Measurements from ENCODE around the gene CASR.

The CASR gene

DNA sequence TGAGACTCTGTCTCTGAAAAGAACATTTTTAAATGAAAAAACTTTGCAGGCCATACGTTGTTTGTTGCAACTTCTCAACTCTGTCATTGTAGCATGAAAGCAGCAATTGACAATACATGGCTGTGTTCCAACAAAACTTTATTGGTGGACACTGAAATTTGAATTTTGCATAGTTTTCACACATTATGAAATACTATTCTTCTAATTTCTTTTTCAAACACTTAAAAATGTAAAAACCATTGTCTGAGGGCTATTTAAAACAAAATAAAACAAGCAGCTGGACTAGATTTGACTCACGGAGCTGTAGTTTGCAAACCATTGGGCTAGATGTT is 123.1 kb downstream of the CASR start:
- no peak for DNase-seq (ENCODE audit: low spot score)

DNA sequence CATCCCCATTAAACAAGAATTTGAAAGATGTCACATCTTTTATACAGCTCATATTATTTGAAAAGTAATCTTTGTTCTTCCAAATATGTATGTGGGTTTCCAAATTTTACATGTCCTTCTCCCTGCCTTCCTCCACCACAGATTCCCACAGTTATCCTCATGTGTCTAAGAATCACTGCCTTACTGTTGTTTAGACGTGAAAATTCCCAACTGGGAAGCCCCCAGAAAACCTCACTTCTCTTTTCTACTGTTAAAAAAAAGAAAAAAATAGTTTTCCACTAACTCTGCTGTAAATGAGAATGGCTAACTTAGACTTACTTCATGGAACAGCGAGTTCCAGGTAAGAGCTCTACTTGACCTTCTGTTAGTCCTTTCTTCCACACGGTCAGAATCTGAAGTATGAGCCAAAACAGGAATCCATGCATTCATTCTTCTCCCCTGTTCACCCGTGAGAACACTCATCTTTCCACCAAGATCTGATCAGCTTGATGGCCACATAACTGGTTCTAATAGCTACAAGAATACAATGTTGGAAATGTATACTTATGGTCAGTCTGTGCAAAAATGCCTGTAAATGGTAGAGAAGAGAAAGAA is 123.7 kb downstream of the CASR start:
- DNase-seq (ENCODE audit: low spot score): no peak

DNA sequence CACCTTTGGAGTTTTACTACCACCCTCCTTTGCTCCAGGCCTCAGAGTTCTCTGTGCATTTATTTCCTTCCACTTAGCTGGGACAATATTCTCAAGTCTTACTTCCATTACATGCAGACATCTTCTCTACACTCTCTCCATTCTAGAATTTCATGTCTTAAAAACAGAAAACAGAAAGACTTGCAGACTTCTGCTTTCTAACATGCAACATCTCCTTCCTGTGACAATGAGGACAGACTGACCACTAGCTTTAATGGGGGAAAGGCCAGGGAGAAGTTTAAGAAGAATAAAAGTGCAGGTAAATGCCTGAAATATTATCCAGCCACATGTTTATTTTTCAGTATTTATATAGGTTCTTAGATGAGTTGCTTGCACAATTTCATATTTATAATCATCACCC is 124.5 kb downstream of the CASR start:
- no peak for DNase-seq (ENCODE audit: low spot score)

DNA sequence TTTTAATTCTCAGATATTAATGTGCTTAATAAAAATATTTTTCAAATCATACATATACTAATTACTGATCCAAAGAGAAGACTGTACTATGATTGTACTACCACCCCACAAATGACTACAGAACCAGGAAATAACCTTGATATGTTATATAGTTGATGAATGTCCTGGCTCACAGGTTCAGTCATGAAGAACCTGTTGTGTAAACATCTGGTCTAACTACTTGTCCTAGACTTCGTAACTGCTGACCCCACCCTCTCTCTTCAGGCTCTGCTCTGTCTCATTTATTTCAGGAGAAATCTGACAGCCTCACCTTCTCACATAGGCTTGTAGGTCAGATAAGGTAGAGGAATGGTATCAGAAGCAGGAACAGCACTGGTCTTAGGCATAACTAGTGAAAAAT is 126.9 kb downstream of the CASR start:
- DNase-seq (ENCODE audit: low spot score): no peak

DNA sequence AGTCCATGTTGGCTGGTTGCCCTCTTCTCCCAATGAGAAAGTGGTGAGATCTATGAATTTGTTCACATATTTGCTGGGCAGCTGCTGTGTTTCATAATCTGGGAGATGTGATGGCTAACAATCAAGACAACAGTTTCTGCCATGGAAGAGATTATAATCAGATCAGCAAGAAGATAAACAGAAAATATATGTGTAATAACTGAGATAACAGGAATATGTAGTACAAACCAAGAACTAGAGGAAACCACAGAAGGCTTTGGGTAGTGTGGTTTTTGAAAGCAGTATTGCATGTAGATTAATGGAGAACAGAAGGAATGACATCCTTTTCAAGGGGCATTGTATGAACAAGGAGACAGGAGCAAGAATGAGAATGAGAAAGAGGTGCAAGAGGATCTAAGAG is 129.4 kb downstream of the CASR start:
- no peak for DNase-seq (ENCODE audit: low spot score)

DNA sequence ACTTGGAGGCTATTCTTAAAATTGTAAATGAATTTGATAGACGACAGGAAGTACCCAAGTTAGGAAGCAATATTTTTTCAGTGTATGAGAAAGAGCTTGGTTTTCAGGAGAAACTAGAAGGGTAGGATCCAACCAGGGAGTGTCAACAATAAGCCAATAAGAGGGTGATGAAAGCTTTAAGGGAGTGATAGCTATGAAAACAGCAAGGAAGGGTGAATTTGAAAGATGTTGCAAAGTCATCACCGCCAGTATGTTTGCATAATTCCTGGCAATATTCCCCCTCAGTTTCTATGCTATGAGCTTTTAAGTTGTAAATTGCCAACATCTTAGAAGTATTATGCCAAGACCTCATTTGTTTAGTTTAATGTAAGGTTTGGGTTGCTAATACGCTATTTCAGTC is 129.8 kb downstream of the CASR start:
- DNase-seq (ENCODE audit: low spot score): no peak

DNA sequence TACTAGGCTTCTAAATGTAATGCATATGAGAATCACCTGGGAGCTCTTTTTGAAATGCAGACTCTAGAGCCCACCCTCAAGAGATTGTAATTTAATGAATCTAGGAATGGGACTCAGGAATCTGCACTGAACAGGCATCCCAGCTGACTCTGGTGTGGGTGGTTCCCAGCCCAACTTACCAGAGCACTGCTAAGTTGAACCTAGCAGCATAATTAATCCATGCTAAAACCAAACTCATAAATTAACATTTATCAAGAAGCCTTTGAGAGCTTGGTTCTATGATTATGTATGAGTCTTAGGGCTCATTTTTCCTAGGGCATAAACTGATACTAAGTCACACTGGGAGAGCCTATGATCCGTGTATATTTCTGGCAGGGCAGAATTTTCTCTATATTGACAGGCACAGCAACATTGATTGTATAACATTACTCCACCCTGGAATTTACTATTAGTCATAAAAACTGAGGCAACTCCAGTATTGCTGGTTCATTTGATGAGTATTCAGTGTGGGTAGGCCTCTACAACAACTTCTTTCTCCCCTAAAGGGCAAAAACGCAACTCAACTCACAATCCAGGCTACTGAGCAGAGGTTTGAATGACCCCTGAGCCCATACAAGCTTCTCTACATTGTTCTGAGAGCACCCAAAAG is 130.9 kb downstream of the CASR start:
- DNase-seq (ENCODE audit: low spot score): no peak

DNA sequence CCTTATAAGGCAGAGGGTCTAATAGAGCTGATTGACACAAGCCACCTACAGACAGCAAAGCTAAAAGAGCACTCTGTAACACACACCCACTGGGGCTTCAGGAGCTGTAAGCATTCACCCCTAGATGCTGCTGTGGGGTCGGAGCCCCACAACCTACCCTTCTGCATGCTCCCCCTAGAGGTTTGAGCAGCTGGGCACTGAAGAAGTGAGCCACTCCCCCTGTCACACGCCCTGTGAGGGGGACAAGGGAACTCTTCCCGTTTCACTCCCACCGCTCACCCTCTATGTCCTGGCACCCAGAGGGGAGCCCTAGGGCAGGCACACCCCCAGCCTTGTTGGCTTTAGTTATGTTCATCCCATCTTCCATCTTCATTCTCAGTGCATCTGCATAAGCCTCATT is 132.2 kb downstream of the CASR start:
- DNase-seq (ENCODE audit: low spot score): no peak

DNA sequence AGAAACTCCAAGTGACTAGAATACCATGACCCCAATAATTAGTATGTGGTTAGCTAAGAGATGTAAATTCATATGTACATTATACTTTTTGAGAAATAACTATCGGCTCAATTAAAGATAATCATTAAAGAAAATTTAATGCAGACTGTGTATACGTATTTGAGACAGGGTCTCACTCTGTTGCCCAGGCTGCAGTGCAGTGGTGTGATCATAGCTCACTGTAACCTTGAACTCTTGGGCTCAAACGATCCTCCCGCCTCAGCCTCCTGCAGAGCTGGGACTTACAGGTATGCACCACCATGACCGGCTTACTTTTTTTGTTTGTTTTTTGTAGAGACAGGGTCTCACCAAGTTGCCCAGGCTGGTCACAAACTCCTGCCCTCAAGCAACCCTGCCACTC is 132.9 kb downstream of the CASR start:
- no peak for DNase-seq (ENCODE audit: low spot score)

DNA sequence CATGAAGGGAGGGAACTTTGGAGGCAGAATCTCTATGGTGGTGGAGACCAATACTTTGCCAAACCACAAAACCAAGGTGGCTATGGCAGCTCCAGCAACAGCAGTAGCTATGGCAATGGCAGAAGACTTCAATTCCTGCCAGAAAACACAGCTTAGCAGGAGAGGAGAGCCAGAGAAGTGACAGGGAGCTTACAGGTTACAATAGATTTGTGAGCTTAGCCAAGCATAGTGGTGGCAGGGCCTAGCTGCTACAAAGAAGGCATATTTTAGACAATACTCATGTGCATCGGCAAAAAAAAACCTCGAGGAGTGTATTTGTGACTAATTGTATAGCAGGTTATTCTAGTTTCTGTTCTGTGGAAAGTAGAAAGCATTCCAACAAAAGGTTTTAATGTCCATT is 135.2 kb downstream of the CASR start:
- no peak for DNase-seq (ENCODE audit: low spot score)

DNA sequence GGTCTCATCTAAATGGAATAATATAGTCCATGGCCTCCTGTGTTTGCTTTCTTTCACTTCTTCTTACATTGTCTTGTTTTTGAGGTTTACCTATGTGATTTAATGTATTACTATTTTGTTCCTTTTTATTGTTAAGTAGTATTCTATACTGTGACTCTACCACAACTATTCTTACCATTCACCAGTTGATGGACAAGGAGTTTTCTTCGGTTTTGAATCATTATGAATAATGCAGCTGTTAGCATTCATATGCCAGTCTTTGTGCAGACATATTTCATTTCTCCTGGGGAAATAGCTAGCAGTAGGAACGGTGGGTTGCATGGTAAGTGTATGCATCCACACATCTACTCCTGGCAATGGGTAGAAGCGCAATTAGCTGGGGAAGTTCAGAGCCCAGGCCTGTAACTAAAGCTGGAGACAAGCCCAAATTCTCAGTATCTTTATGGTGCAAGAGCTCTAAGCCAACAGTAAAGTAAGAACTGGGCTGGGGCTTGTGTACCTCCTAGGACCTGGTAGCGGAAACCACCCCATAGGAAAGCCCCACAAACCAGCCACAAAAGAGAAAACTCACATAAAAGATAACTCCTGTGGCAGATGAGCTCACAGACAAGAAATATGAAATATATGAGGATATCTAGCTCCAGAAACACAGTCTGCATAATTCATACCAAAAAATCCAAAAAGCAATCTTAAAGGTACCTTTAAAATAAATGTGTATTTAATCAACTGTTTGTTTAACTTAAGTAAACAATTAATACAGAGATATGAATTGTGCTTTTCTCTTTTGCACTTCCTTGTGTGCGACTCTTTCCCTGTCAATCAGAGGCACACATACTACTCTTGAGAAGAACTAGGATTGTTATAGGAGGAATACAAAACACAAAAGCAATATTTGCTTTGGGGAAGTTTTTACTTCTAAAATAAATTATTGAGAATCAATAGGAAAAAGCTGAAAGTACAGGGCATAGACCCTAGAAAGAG is 138.9 kb downstream of the CASR start:
- no peak for DNase-seq (ENCODE audit: low spot score)

DNA sequence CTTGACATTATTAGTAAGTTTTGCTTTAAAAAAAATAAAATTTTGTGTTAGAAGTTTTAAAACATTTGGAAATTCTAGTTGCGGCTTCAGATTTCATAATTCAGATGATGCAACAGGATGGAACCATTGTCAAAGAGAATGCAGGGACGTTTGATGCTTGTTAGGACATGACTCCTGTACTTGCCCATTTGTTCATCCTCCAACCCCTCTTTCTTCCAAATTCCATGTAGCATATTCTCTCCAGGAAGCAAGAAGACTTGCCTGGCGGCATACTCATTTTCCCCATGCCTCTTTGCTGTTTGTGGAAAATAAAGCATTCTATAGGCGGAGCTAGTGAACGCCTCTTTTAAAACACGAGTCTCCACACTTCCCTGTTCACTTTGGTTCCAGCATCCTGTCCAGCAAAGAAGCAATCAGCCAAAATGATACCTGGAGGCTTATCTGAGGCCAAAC is 141.4 kb downstream of the CASR start, which contains the start of gene CSTA:
Gene CSTA (plus strand): TSS at position 378 of the 453 bp plus-strand sequence. CDS start 45 bp downstream, at position 423.
- DNase-seq (ENCODE audit: low spot score): no peak

DNA sequence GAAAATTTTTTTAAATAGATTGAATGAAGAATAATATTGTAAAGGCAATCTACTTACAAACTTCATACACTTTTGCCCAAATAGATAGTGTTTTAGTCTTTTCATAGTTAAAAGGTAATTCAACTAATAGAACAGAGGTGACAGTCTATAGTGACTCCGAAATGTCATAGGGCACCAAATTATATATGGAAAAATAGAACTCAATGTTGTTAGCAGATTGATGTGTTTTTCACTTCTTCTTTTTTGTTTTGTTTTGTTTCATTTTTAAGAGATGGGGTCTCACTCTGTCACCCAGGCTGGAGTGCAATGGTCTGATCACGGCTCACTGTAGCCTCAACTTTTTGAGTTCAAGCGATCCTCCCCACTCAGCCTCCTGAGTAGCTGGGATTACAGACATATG is 142.3 kb downstream of the CASR start:
- no peak for DNase-seq (ENCODE audit: low spot score)

DNA sequence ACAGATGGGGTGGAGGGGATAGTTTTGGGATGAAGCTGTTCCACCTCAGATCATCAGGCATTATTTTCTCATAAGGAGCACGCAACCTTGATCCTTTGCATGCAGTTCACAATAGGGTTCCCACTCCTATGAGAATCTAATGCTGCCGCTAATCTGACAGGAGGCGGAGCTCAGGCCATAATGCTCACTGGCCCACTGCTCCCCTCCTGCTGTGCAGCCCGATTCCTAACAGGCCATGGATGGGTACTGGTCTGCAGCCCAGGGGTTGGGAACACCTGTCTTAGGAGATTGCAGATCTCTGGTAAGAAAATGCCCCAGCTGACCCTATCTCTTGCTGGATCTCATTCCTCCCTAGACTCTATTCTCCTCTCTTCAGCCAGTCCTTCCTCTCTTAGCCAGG is 148.4 kb downstream of the CASR start:
- DNase-seq (ENCODE audit: low spot score): no peak

DNA sequence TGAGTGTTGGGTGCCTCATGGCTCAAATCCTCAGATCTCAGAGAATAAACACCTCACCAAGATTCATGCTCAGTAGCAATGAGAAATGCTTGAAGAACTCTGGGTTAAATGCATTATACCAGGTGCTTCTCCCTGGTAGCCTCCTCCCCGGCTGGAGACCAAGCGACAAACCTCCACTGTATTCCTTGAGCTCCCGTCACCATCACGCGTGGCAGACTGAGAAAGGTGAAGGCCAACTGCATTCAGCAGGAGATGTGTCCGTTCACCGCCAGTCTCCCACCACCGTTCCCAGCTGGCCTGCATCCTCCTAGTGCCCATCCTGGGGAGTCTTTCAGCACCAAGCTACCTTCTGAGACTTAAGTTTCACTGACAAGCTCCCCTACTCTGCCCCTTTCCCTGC is 149.1 kb downstream of the CASR start:
- DNase-seq (ENCODE audit: low spot score): no peak
